Heart right ventricle (tissue), 16 donors: ENCODE measurements around the gene CIC. TPM values are rescaled to one million over a fixed set of nuclear protein-coding genes. Genes with fewer than 3 reads are reported as not detected.
A peak's percentile ranks its signal among the peaks of the same experiment; 100 is the strongest.

Experiments used
- ATAC-seq, 8 donors: fragments of 200-7000 bp; cut with Tn5 transposase; one replicate each; pipeline ENCODE4 v1.9.1; 2020; ENCODE audit warnings: mild to moderate bottlenecking in 8 of 8, moderate library complexity in 8 of 8, moderate number of reproducible peaks in 1 of 8
- DNase-seq, 2 donors: peaks; one replicate each; pipeline ENCODE4 v3.0.0-alpha.2; 2020
- H3K27ac ChIP-seq, 10 donors: fragments of 200-600 bp; sonication (generic) in 2 of 10; one replicate each; pipeline versions ENCODE4 v1.5.0 to v1.8.0; 2020 to 2022; ENCODE audit warnings: mild to moderate bottlenecking in 3 of 10
- H3K27me3 ChIP-seq, 7 donors: fragments of 200-600 bp; one replicate each; pipeline ENCODE4 v1.8.0; 2021 to 2022; ENCODE audit warnings: mild to moderate bottlenecking in 2 of 7
- H3K36me3 ChIP-seq, 9 donors: fragments of 200-600 bp; sonication (generic) in 1 of 9; one replicate each; pipeline versions ENCODE4 v1.5.0 to v1.8.0; 2020 to 2022; ENCODE audit warnings: mild to moderate bottlenecking in 2 of 9
- H3K4me1 ChIP-seq, 9 donors: fragments of 200-600 bp; sonication (generic) in 1 of 9; one replicate each; pipeline versions ENCODE4 v1.5.0 to v1.8.0; 2020 to 2022; ENCODE audit warnings: mild to moderate bottlenecking in 4 of 9
- H3K4me3 ChIP-seq, 10 donors: fragments of 200-600 bp; sonication (generic) in 2 of 10; one replicate each; pipeline versions ENCODE4 v1.5.0 to v1.8.0; 2020 to 2022; ENCODE audit warnings: mild to moderate bottlenecking in 7 of 10, moderate library complexity in 2 of 10
- H3K9me3 ChIP-seq, 11 donors: fragments of 200-600 bp in 10 of 11; sonication (generic) in 2 of 11; one replicate each; pipeline versions ENCODE4 v1.5.0 to v1.8.0; 2013 to 2022; ENCODE audit warnings: mild to moderate bottlenecking in 2 of 11, control low read depth in 1 of 11, moderate library complexity in 1 of 11
- WGBS, 2 donors: extraction: QIAGEN DNeasy Blood & Tissue Kit; methylation state at CpG; one replicate each; pipeline ENCODE4 v1.1.7; 2013; ENCODE audit warnings: inconsistent platforms in 1 of 2; 5-methylcytosine and 5-hydroxymethylcytosine counted together
- intact Hi-C, 10 donors: fragments of 100-400 bp; cut with DNase I; formaldehyde crosslinking; loops; one replicate each; pipeline versions ENCODE4 v1.11.1 to v1.14.2; 2022
- polyA plus RNA-seq, 2 donors: library from polyadenylated mRNA; stranded (reverse); fragments of 200-250 nt; gene quantifications; one replicate each; pipeline ENCODE4 v1.2.3, GENCODE V29; 2013
- total RNA-seq, 10 donors: library from RNA; stranded (reverse); fragmentation: NEBNext Ultra II Directional in 3 of 10; extraction: Animal tissue kit (Norgen Biotek cat#: 25700) in 3 of 10; gene quantifications; one replicate each; pipeline versions ENCODE4 v1.2.1 to v1.2.4, GENCODE V29; 2021 to 2023
- TF ChIP-seq, protein P1 (sequence below), 9 donors: fragments of 200-600 bp; sonication (generic) in 2 of 9; IDR thresholded peaks; one replicate each; pipeline versions ENCODE4 v1.5.0 to v1.8.0; 2021 to 2022; ENCODE audit warnings: antibody characterized with exemption in 9 of 9, mild to moderate bottlenecking in 5 of 9, moderate library complexity in 1 of 9
- donor health status: Arrhythmogenic right ventricular cardiomyopathy.
- donor health status: ischemic (EF 13 %, LVEDD 7.1; RV severe dilation, severe dysfunction).
- donor health status: healthy with polysubstance abuse.
- donor health status: DM: no; HTN: yes; CAD: no.
- donor health status: DM: no; HTN: no; CAD: no.
- donor health status: ischemic (EF 25% LVEDD 6.9; RV normal size, moderate dysfunction).
- donor health status: ischemic (EF 25% LVEDD 5.7; RV mildly dilated, moderate dysfunction).
- donor health status: healthy.
- donor health status: DM: yes; HTN: yes; CAD: no.
- donor health status: Ischemic cardiomyopathy.
- donor health status: ischemic (EF 35%, LVEDD 5.7; RV mildly dilated, moderate dysfunction).
- donor health status: nonischemic (EF 11% LVEDD 7.7; RV severe dilation, severe dysfunction).
- donor health status: DM: yes; HTN: yes; CAD: no.
- donor health status: PGD.
- donor health status: ischemic (EF 29% LVEDD 5.4; RV normal size, mild dysfunction).
- donor health status: nonischemic (EF 23%, LVEDD 6.1; RV moderate dilation, normal function).

Gene CIC
- total and polyA plus RNA-seq, 12 donors: 17.6 to 42.0 (median 32.0) TPM

DNA sequence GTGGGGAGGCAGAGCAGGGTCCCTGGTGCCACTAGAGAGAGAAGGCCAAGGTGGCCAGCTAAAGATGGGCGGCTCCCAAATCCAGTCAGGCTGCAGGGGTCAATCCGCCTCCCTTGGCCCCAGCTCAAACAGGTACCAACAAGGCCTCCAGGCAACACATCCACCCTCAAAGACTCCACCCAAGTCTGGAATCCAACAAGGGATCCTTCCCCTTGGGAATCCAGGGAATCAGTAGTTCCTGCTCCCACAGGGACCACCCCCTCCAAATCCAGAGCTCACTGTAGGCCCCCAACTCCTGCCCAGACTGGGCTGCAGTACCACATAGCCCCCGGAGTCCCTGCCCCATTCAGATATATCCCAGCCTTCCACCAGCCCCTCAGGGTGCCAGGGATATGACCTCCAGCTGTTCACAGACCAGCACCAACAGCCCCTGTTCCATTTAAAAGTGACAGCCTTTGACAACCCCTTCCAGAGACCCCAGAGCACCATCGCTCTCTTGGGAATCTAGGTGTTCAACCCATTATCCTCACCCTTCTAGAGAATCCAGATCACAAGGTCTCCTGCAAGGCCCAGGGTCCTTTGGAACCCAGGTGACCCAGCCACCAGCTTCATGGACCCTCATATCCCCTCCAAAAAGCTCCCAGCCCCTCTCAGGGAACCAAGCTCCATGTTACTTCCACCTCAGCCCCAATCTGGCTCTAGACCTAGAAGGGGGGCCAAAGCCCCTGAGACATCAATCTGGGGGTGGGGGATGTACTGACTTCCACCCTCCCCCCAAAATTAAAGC is 17.3 kb upstream of the CIC start:
- no peak for DNase-seq
- H3K27ac ChIP-seq: peak overlapping the region; percentile 96 to 100 (median 98)
- peaks cover 0 to 34% (median 7%) of the 10 kb centered on the region in 9 donors for H3K36me3 ChIP-seq
- H3K4me3 ChIP-seq: peak overlapping the region in 9 of 10 donors; percentile 73 to 100 (median 97)
- intact Hi-C loops: no loop called here
- TF ChIP-seq, protein P1, sequence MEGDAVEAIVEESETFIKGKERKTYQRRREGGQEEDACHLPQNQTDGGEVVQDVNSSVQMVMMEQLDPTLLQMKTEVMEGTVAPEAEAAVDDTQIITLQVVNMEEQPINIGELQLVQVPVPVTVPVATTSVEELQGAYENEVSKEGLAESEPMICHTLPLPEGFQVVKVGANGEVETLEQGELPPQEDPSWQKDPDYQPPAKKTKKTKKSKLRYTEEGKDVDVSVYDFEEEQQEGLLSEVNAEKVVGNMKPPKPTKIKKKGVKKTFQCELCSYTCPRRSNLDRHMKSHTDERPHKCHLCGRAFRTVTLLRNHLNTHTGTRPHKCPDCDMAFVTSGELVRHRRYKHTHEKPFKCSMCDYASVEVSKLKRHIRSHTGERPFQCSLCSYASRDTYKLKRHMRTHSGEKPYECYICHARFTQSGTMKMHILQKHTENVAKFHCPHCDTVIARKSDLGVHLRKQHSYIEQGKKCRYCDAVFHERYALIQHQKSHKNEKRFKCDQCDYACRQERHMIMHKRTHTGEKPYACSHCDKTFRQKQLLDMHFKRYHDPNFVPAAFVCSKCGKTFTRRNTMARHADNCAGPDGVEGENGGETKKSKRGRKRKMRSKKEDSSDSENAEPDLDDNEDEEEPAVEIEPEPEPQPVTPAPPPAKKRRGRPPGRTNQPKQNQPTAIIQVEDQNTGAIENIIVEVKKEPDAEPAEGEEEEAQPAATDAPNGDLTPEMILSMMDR (IDR thresholded peaks at IDR 0.05): no peak
- no peaks in the 10 kb centered on the region for H3K27me3 ChIP-seq
- H3K4me1 ChIP-seq: peaks cover 30 to 78% (median 62%) of the 10 kb centered on the region in 9 donors
- 56 to 60% methylated on average over 4 of the region's 4 CpGs for WGBS, 2 donors
- ATAC-seq: no peak
- no peaks in the 10 kb centered on the region for H3K9me3 ChIP-seq

DNA sequence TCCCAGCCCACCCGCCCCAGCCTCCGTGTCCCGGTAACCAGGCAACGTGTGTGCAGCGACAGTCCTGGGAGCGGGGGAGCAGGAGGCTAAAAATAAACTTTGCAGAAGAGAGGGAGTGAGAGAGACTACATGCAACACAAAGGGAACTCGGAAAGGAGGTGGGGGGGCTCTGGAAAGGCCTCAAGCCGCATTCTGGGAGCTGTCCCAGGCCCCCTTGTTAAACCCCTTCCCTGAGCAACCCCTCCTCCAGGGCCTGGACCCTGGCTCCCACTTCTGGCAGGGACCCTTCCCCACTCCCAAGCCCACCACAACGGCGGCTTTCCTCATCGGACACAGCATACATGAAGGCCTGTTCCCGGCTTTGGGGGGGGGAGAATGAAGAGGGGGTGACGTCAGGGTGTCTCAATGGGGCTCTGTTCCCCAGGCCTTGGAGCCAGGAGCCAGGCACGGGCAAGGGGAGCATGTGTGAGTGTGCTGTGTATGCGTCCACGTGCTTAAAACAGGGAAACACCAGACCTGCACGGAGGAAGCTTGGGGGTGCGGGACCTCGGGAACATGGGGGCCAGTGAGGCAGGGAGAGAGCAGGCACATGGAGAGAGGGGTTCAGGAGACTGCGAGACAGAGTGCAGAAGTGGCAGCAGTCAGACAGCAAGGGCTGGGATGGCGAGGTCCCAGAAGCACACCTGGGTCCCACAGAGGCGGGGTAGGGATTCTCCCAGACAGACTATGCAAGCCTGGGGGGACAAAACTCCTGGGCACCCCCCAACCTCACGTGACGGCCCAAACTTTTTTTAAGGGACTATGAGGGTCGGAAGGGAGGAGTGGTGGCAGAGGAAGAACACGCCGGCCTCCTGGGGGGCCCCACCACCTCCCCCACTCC is 16.4 kb upstream of the CIC start:
- Histone ChIP-seq H3K27me3 (no peaks in the 10 kb centered on the region), H3K4me3 (peak overlapping the region; percentile 73 to 100 (median 98)), H3K36me3 (peaks cover 0 to 28% (median 7%) of the 10 kb centered on the region in 9 donors), H3K27ac (peak overlapping the region; percentile 96 to 100 (median 98)), H3K4me1 (peaks cover 28 to 74% (median 58%) of the 10 kb centered on the region in 9 donors), H3K9me3 (no peaks in the 10 kb centered on the region)
- DNase-seq (peak; percentile 42 to 58), ATAC-seq (peak in 6 of 8 donors; percentile 2 to 27 (median 16))
- intact Hi-C loops: no loop called here
- WGBS, 2 donors: 1 to 2% methylated on average over 27 of the region's 27 CpGs
- TF ChIP-seq, protein P1 (IDR thresholded peaks at IDR 0.05): no peak

DNA sequence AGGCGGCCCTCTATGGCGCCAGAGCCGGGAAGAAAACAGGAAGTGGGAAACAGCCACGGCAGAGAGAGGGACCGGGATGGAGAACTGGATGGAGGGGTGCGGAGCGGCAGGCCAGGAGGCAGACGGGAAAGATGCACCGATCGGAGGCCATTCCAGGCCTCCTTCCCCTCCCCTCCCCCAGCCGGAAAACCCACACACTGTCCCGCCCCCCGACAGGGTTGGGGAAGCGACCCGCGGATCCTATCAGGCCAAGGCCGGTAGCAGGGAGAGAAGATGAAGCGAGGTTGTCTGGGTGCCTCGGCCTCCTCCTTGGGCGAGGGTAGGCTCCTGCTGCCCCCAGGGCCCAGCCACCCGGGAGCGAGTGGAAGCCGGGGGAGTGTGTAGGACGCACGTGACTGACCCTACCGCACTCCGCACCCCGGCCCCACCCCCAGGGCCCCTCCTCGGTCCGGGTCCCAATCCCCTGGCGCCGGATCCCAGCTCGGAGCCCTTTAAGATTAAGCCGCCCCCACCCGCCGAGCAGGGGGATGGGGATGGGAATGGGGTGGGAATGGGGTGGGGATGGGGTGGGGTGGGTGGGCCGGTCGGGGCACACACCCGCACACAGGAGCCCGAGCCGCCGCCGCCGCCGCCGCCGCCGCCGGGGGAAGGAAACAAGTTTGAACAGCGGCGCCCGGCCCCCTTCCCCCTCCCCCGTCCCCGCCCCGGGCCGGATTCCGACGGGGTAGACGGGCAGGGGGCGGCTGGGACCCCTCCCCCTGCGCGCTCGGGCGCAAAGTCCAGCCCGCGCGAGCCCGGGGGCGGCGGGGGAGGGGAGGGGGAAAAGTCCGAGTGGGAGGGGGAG is 15.6 kb upstream of the CIC start:
- Histone ChIP-seq H3K27ac (peak overlapping the region; percentile 96 to 100 (median 98)), H3K9me3 (no peaks in the 10 kb centered on the region), H3K36me3 (peaks cover 0 to 20% (median 7%) of the 10 kb centered on the region in 9 donors), H3K4me3 (peak overlapping the region; percentile 73 to 100 (median 98)), H3K4me1 (peaks cover 28 to 68% (median 55%) of the 10 kb centered on the region in 9 donors), H3K27me3 (no peaks in the 10 kb centered on the region)
- intact Hi-C loops: loop anchor here in 4 of 10 donors (1.0 to 2.0 kb wide), 2 partner anchors 15 to 16 kb away; partner anchors contain the start of gene CIC (in 4 of the 4)
- peak; percentile 1 to 24 (median 4) for ATAC-seq
- WGBS, 2 donors: 0 to 1% methylated on average over 40 to 68 of the region's 71 CpGs
- TF ChIP-seq, protein P1 (IDR thresholded peaks at IDR 0.05): no peak
- DNase-seq: peak; percentile 66 to 68
